Measurements from ENCODE around the gene ADGRL1. TPM values are rescaled to one million over a fixed set of nuclear protein-coding genes. Genes with fewer than 3 reads are reported as not detected.
A peak's percentile ranks its signal among the peaks of the same experiment; 100 is the strongest.
"Not testable (repeated sequence)": the region's sequence is repeated elsewhere in the genome, so short reads cannot be mapped to it uniquely, and the experiment has no call there.

ADGRL1 gene
- total and polyA plus RNA-seq, 2 donors (not counting 1 experiment from before 2014, with no cell fraction given): 0.64 to 1.8 TPM

DNA sequence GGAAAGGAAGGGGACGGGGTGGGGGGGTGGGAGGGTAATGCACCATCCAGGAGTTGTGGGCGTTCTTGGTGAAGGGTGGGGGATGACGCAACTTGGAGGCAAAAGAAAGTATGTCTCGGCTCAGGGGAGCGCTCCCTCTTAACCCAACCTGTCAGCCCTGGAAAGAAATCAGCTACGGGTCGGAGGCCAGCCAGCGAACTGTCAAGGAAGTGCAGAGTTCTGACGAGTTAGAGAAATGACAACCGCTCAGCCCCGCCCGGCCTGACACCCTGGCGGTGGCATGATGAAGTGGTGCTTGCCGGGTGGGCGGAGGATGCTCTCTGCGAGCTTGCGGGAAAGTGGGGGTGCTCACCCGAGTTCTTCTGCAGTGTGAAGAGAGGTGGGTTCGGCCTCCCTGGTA is 15.4 kb upstream of the ADGRL1 start:
- H3K79me2 ChIP-seq (ENCODE audit: control insufficient read depth, insufficient read depth, low read length); H3K4me3 ChIP-seq (ENCODE audit: control extremely low read depth in 1 of 5, extremely low read depth in 1 of 5, insufficient read depth in 1 of 5, low read depth in 2 of 5, low read length in 4 of 5); H3K4me1 ChIP-seq (ENCODE audit: control insufficient read depth in 2 of 2, insufficient read depth in 2 of 2, low read length in 2 of 2); H4K20me1 ChIP-seq (ENCODE audit: control insufficient read depth, insufficient read depth, low read length, poor library complexity, severe bottlenecking); H3K27me3 Mint-ChIP-seq; H3K9ac ChIP-seq (ENCODE audit: low read length); H3K9me3 ChIP-seq (ENCODE audit: control extremely low read depth in 1 of 3, control insufficient read depth in 2 of 3, insufficient read depth in 1 of 3, low read length in 2 of 3); POLR2A ChIA-PET; H3K27ac ChIP-seq (ENCODE audit: low read length in 2 of 2); H3K9me3 Mint-ChIP-seq (ENCODE audit: insufficient read depth); H3K27me3 ChIP-seq (replicated peaks in 1 of 4; ENCODE audit: control extremely low read depth in 1 of 4, control insufficient read depth in 3 of 4, insufficient read depth in 4 of 4, low read length in 3 of 4); H3K36me3 ChIP-seq (replicated peaks in 1 of 2; ENCODE audit: control extremely low read depth in 1 of 2, control insufficient read depth in 1 of 2, extremely low read depth in 1 of 2, insufficient read depth in 2 of 2, low read length in 1 of 2): not testable (repeated sequence)
- peak overlapping the region; percentile 32 for H3K27ac Mint-ChIP-seq
- intact Hi-C loops (cut with micrococcal nuclease): loop anchor here (5.0 kb wide), 1 partner anchor 126 kb away; no protein-coding TSS in a partner anchor
- Histone ChIP-seq H2AFZ (ENCODE audit: insufficient read depth, low read depth, low read length, poor library complexity, severe bottlenecking) (peak overlapping the region; percentile 46), H3K4me2 (replicated peaks; ENCODE audit: low read depth, low read length, poor library complexity, severe bottlenecking) (peak overlapping the region; percentile 33)
- DNase-seq (peak; percentile 81), ATAC-seq (ENCODE audit: low read depth) (peak; percentile 76)
- TF ChIP-seq, protein P1, sequence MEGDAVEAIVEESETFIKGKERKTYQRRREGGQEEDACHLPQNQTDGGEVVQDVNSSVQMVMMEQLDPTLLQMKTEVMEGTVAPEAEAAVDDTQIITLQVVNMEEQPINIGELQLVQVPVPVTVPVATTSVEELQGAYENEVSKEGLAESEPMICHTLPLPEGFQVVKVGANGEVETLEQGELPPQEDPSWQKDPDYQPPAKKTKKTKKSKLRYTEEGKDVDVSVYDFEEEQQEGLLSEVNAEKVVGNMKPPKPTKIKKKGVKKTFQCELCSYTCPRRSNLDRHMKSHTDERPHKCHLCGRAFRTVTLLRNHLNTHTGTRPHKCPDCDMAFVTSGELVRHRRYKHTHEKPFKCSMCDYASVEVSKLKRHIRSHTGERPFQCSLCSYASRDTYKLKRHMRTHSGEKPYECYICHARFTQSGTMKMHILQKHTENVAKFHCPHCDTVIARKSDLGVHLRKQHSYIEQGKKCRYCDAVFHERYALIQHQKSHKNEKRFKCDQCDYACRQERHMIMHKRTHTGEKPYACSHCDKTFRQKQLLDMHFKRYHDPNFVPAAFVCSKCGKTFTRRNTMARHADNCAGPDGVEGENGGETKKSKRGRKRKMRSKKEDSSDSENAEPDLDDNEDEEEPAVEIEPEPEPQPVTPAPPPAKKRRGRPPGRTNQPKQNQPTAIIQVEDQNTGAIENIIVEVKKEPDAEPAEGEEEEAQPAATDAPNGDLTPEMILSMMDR (IDR thresholded peaks at IDR 0.05): peak; percentile 69
- H3K4me1 Mint-ChIP-seq: peaks cover 10% of the 10 kb centered on the region
- 17% methylated on average over 10 of the region's 19 CpGs for WGBS (ENCODE audit: insufficient coverage)
- H3K4me3 Mint-ChIP-seq: peak overlapping the region; percentile 63
- CTCF ChIA-PET: interaction anchor here (0.6 to 1.7 kb wide), 4 partner anchors 84 to 434 kb away, joined by 3 to 6 read pairs (median 4); no protein-coding TSS in a partner anchor

- TF ChIP-seq EZH2 (IDR thresholded peaks at IDR 0.05; ENCODE audit: borderline replicate concordance, insufficient read depth, low read depth, low read length, poor library complexity, severe bottlenecking): no peak
- Histone ChIP-seq H3K4me1 (ENCODE audit: control insufficient read depth in 2 of 2, insufficient read depth in 2 of 2, low read length in 2 of 2) (peaks cover 0 to 10% of the 10 kb centered on the region in 2 donors), H3K36me3 (replicated peaks in 1 of 2; ENCODE audit: control extremely low read depth in 1 of 2, control insufficient read depth in 1 of 2, extremely low read depth in 1 of 2, insufficient read depth in 2 of 2, low read length in 1 of 2) (no peaks in the 10 kb centered on the region), H3K27ac (ENCODE audit: low read length in 2 of 2) (no peak overlapping the region), H4K20me1 (ENCODE audit: control insufficient read depth, insufficient read depth, low read length, poor library complexity, severe bottlenecking) (no peaks in the 10 kb centered on the region), H2AFZ (ENCODE audit: insufficient read depth, low read depth, low read length, poor library complexity, severe bottlenecking) (no peak overlapping the region), H3K4me2 (replicated peaks; ENCODE audit: low read depth, low read length, poor library complexity, severe bottlenecking) (no peak overlapping the region), H3K9ac (ENCODE audit: low read length) (no peak overlapping the region), H3K4me3 (ENCODE audit: control extremely low read depth in 1 of 5, extremely low read depth in 1 of 5, insufficient read depth in 1 of 5, low read depth in 2 of 5, low read length in 4 of 5) (no peak overlapping the region), H3K27me3 (replicated peaks in 1 of 4; ENCODE audit: control extremely low read depth in 1 of 4, control insufficient read depth in 3 of 4, insufficient read depth in 4 of 4, low read length in 3 of 4) (no peaks in the 10 kb centered on the region), H3K9me3 (ENCODE audit: control extremely low read depth in 1 of 3, control insufficient read depth in 2 of 3, insufficient read depth in 1 of 3, low read length in 2 of 3) (peaks cover 0 to 2% (median 0%) of the 10 kb centered on the region in 3 donors), H3K79me2 (ENCODE audit: control insufficient read depth, insufficient read depth, low read length) (no peaks in the 10 kb centered on the region)
- no peak for ATAC-seq (ENCODE audit: low read depth)
- ChIA-PET POLR2A (no interaction called here), CTCF (interaction anchor here (1.0 to 3.3 kb wide), 2 partner anchors 70 to 130 kb away, joined by 3 to 17 read pairs; no protein-coding TSS in a partner anchor)
- Mint-ChIP-seq H3K4me1 (peaks cover 10% of the 10 kb centered on the region), H3K9me3 (ENCODE audit: insufficient read depth) (no peaks in the 10 kb centered on the region), H3K27ac (no peak overlapping the region), H3K4me3 (no peak overlapping the region), H3K27me3 (no peaks in the 10 kb centered on the region)
- intact Hi-C loops (cut with micrococcal nuclease): no loop called here
- DNase-seq: no peak
- whole genome bisulfite sequencing (ENCODE audit: insufficient coverage): 92% methylated on average over 7 of the region's 12 CpGs
Observed at GRCh38 chr19:14218620-14219330, 12.8 kb upstream of the ADGRL1 start.

GRCh38 chr19:14217886-14218285 is 11.9 kb upstream of the ADGRL1 start:
- H3K27me3 ChIP-seq (replicated peaks in 1 of 4; ENCODE audit: control extremely low read depth in 1 of 4, control insufficient read depth in 3 of 4, insufficient read depth in 4 of 4, low read length in 3 of 4); ATAC-seq (ENCODE audit: low read depth); H3K9me3 ChIP-seq (ENCODE audit: control extremely low read depth in 1 of 3, control insufficient read depth in 2 of 3, insufficient read depth in 1 of 3, low read length in 2 of 3); H3K27me3 Mint-ChIP-seq; H3K79me2 ChIP-seq (ENCODE audit: control insufficient read depth, insufficient read depth, low read length); H3K4me2 ChIP-seq (replicated peaks; ENCODE audit: low read depth, low read length, poor library complexity, severe bottlenecking); H4K20me1 ChIP-seq (ENCODE audit: control insufficient read depth, insufficient read depth, low read length, poor library complexity, severe bottlenecking); H3K27ac Mint-ChIP-seq; H3K9ac ChIP-seq (ENCODE audit: low read length); H3K9me3 Mint-ChIP-seq (ENCODE audit: insufficient read depth); H3K36me3 ChIP-seq (replicated peaks in 1 of 2; ENCODE audit: control extremely low read depth in 1 of 2, control insufficient read depth in 1 of 2, extremely low read depth in 1 of 2, insufficient read depth in 2 of 2, low read length in 1 of 2); H3K4me1 ChIP-seq (ENCODE audit: control insufficient read depth in 2 of 2, insufficient read depth in 2 of 2, low read length in 2 of 2); POLR2A ChIA-PET; H3K27ac ChIP-seq (ENCODE audit: low read length in 2 of 2); H3K4me3 Mint-ChIP-seq; H3K4me3 ChIP-seq (ENCODE audit: control extremely low read depth in 1 of 5, extremely low read depth in 1 of 5, insufficient read depth in 1 of 5, low read depth in 2 of 5, low read length in 4 of 5); H2AFZ ChIP-seq (ENCODE audit: insufficient read depth, low read depth, low read length, poor library complexity, severe bottlenecking); DNase-seq: not testable (repeated sequence)
- CTCF ChIA-PET: interaction anchor here (0.6 to 3.3 kb wide), 6 partner anchors 71 to 333 kb away, joined by 3 to 17 read pairs (median 4); no protein-coding TSS in a partner anchor
- peaks cover 10% of the 10 kb centered on the region for H3K4me1 Mint-ChIP-seq
- WGBS (ENCODE audit: insufficient coverage): 54% methylated on average over 2 of the region's 4 CpGs
- intact Hi-C loops (cut with micrococcal nuclease): loop anchor here (2.0 kb wide), 1 partner anchor 71 kb away; no protein-coding TSS in a partner anchor

Data from B cell (primary cell).